CD4-positive, CD25-positive, alpha-beta regulatory T cell (primary cell): ENCODE measurements around the gene BDKRB2. TPM values are rescaled to one million over a fixed set of nuclear protein-coding genes. Genes with fewer than 3 reads are reported as not detected.

Source experiments
- ATAC-seq, 2 donors: fragments of 150-1000 bp; cut with Tn5 transposase; one replicate each; pipeline ENCODE4 v1.10.0; 2021; ENCODE audit warnings: low read depth in 2 of 2, moderate number of reproducible peaks in 2 of 2, moderate library complexity in 1 of 2
- DNase-seq, 3 donors: peaks; one replicate each; pipeline versions ENCODE4 v3.0.0 to v3.0.0-alpha.2; 2012 to 2022; ENCODE audit warnings: mixed read lengths in 1 of 3
- H3K27ac ChIP-seq: one replicate; pipeline ENCODE4 v1.7.0; 2013; ENCODE audit warnings: mild to moderate bottlenecking, low read length; ENCODE audit not compliant: insufficient read depth, poor library complexity, severe bottlenecking
- H3K27me3 ChIP-seq: one replicate; pipeline ENCODE4 v1.7.0; 2013; ENCODE audit warnings: low read length; ENCODE audit not compliant: control insufficient read depth, insufficient read depth
- H3K36me3 ChIP-seq: one replicate; pipeline ENCODE4 v1.7.0; 2013; ENCODE audit warnings: mild to moderate bottlenecking, low read length, moderate library complexity; ENCODE audit not compliant: control insufficient read depth, insufficient read depth
- H3K4me1 ChIP-seq: 2 replicates; pipeline ENCODE4 v1.7.0; 2013; ENCODE audit warnings: mild to moderate bottlenecking, low read length; ENCODE audit not compliant: insufficient read depth, control insufficient read depth, poor library complexity, severe bottlenecking
- H3K4me3 ChIP-seq: one replicate; pipeline ENCODE4 v1.7.0; 2013; ENCODE audit warnings: low read depth, mild to moderate bottlenecking, low read length, moderate library complexity
- H3K9me3 ChIP-seq, 2 experiments: 1 replicate in 1 of 2; 2 replicates in 1 of 2; pipeline ENCODE4 v1.7.0; 2013; ENCODE audit warnings: low read length in 2 of 2, mild to moderate bottlenecking in 1 of 2, moderate library complexity in 1 of 2; ENCODE audit not compliant: control insufficient read depth in 2 of 2
- H3K27ac Mint-ChIP-seq, 3 donors: one replicate each; pipeline ENCODE4 v1.8.0; 2020 to 2022; ENCODE audit warnings: mild to moderate bottlenecking in 3 of 3, mixed read lengths in 3 of 3, moderate library complexity in 2 of 3
- H3K27me3 Mint-ChIP-seq: one replicate; pipeline ENCODE4 v1.8.0; 2022; ENCODE audit warnings: mild to moderate bottlenecking, mixed read lengths
- H3K36me3 Mint-ChIP-seq: one replicate; pipeline ENCODE4 v1.8.0; 2020; ENCODE audit warnings: mixed read lengths
- H3K4me1 Mint-ChIP-seq, 4 donors: one replicate each; pipeline ENCODE4 v1.8.0; 2020 to 2022; ENCODE audit warnings: mixed read lengths in 4 of 4, mild to moderate bottlenecking in 1 of 4
- H3K4me3 Mint-ChIP-seq, 4 donors: one replicate each; pipeline ENCODE4 v1.8.0; 2020 to 2022; ENCODE audit warnings: mild to moderate bottlenecking in 4 of 4, mixed read lengths in 4 of 4, moderate library complexity in 3 of 4
- H3K9me3 Mint-ChIP-seq, 7 donors: one replicate each; pipeline ENCODE4 v1.8.0; 2020 to 2022; ENCODE audit warnings: mixed read lengths in 7 of 7, mild to moderate bottlenecking in 3 of 7, moderate library complexity in 2 of 7
- polyA plus RNA-seq, 4 donors: library from polyadenylated mRNA; unstranded; fragments of 300-500 nt; fragmentation: Illumina TruSeq; gene quantifications; one replicate each; pipeline ENCODE4 v1.2.3, GENCODE V29; 2021
- total RNA-seq: library from RNA; stranded (reverse); gene quantifications from one replicate; pipeline ENCODE4 v1.2.3, GENCODE V29; 2022

The BDKRB2 gene
- total and polyA plus RNA-seq, 5 donors from 2014 or later: not detected

- no peaks in the 10 kb centered on the region for H3K4me1 ChIP-seq
- Mint-ChIP-seq H3K4me3 (no peak overlapping the region), H3K4me1 (no peaks in the 10 kb centered on the region), H3K36me3 (no peaks in the 10 kb centered on the region), H3K27ac (no peak overlapping the region), H3K9me3 (peaks cover 0 to 2% (median 0%) of the 10 kb centered on the region in 7 donors), H3K27me3 (peaks cover 16% of the 10 kb centered on the region)
- ATAC-seq (no peak), DNase-seq (no peak)
- no peaks in the 10 kb centered on the region for H3K9me3 ChIP-seq
- no peaks in the 10 kb centered on the region for H3K36me3 ChIP-seq
- no peaks in the 10 kb centered on the region for H3K27me3 ChIP-seq
- H3K27ac ChIP-seq: no peak overlapping the region
- H3K4me3 ChIP-seq: no peak overlapping the region
These were observed 41.9 kb downstream of the BDKRB2 start for GRCh38 chr14:96246539-96246847.

- H3K36me3 Mint-ChIP-seq: no peaks in the 10 kb centered on the region
- no peak for DNase-seq
These were observed 42.4 kb downstream of the BDKRB2 start for GRCh38 chr14:96247031-96247430.

GRCh38 chr14:96249029-96249428, 44.4 kb downstream of the BDKRB2 start:
- Mint-ChIP-seq H3K36me3 (no peaks in the 10 kb centered on the region), H3K27me3 (peaks cover 22% of the 10 kb centered on the region), H3K4me1 (no peaks in the 10 kb centered on the region), H3K9me3 (peaks cover 0 to 2% (median 0%) of the 10 kb centered on the region in 7 donors), H3K4me3 (no peak overlapping the region), H3K27ac (no peak overlapping the region)
- Histone ChIP-seq H3K4me1 (no peaks in the 10 kb centered on the region), H3K36me3 (no peaks in the 10 kb centered on the region), H3K9me3 (no peaks in the 10 kb centered on the region), H3K4me3 (no peak overlapping the region), H3K27me3 (peaks cover 2% of the 10 kb centered on the region), H3K27ac (no peak overlapping the region)
- DNase-seq (no peak), ATAC-seq (no peak)

More at GRCh38 chr14:96247031-96247430, 42.4 kb downstream of the BDKRB2 start:
- H3K9me3 ChIP-seq: no peaks in the 10 kb centered on the region
- H3K4me3 ChIP-seq: no peak overlapping the region
- Mint-ChIP-seq H3K27me3 (peaks cover 21% of the 10 kb centered on the region), H3K9me3 (peaks cover 0 to 2% (median 0%) of the 10 kb centered on the region in 7 donors), H3K27ac (no peak overlapping the region), H3K4me3 (no peak overlapping the region), H3K4me1 (no peaks in the 10 kb centered on the region)
- peaks cover 2% of the 10 kb centered on the region for H3K27me3 ChIP-seq
- no peak overlapping the region for H3K27ac ChIP-seq
- H3K36me3 ChIP-seq: no peaks in the 10 kb centered on the region
- no peaks in the 10 kb centered on the region for H3K4me1 ChIP-seq
- ATAC-seq: no peak

- no peaks in the 10 kb centered on the region for H3K9me3 Mint-ChIP-seq
- peaks cover 33% of the 10 kb centered on the region for H3K27me3 Mint-ChIP-seq
- no peaks in the 10 kb centered on the region for H3K4me1 Mint-ChIP-seq
- H3K4me1 ChIP-seq: no peaks in the 10 kb centered on the region
- H3K4me3 Mint-ChIP-seq: no peak overlapping the region
- no peaks in the 10 kb centered on the region for H3K9me3 ChIP-seq
- H3K36me3 Mint-ChIP-seq: no peaks in the 10 kb centered on the region
- H3K27ac Mint-ChIP-seq: no peak overlapping the region
- no peak overlapping the region for H3K27ac ChIP-seq
- DNase-seq: no peak
- H3K27me3 ChIP-seq: peaks cover 3% of the 10 kb centered on the region
- H3K4me3 ChIP-seq: no peak overlapping the region
- no peak for ATAC-seq
- H3K36me3 ChIP-seq: no peaks in the 10 kb centered on the region
These were observed 45.8 kb downstream of the BDKRB2 start for GRCh38 chr14:96250485-96250884.

- no peak overlapping the region for H3K4me3 Mint-ChIP-seq
- no peaks in the 10 kb centered on the region for H3K36me3 Mint-ChIP-seq
- H3K4me3 ChIP-seq: no peak overlapping the region
- ATAC-seq: no peak
- H3K27me3 ChIP-seq: peaks cover 5% of the 10 kb centered on the region
- no peaks in the 10 kb centered on the region for H3K9me3 Mint-ChIP-seq
- no peaks in the 10 kb centered on the region for H3K36me3 ChIP-seq
- H3K4me1 Mint-ChIP-seq: no peaks in the 10 kb centered on the region
- H3K9me3 ChIP-seq: no peaks in the 10 kb centered on the region
- no peaks in the 10 kb centered on the region for H3K4me1 ChIP-seq
- H3K27me3 Mint-ChIP-seq: peaks cover 35% of the 10 kb centered on the region
- DNase-seq: no peak
- H3K27ac Mint-ChIP-seq: no peak overlapping the region
- no peak overlapping the region for H3K27ac ChIP-seq
These were observed 47.1 kb downstream of the BDKRB2 start for GRCh38 chr14:96251656-96252155.

GRCh38 chr14:96252323-96252998, 47.8 kb downstream of the BDKRB2 start:
- Histone ChIP-seq H3K4me3 (no peak overlapping the region), H3K27ac (no peak overlapping the region), H3K36me3 (no peaks in the 10 kb centered on the region), H3K4me1 (no peaks in the 10 kb centered on the region), H3K27me3 (peaks cover 5% of the 10 kb centered on the region), H3K9me3 (no peaks in the 10 kb centered on the region)
- Mint-ChIP-seq H3K27ac (no peak overlapping the region), H3K27me3 (peaks cover 43% of the 10 kb centered on the region), H3K4me3 (no peak overlapping the region), H3K9me3 (no peaks in the 10 kb centered on the region), H3K36me3 (no peaks in the 10 kb centered on the region), H3K4me1 (no peaks in the 10 kb centered on the region)
- no peak for ATAC-seq
- DNase-seq: no peak

GRCh38 chr14:96252999-96253539, 48.4 kb downstream of the BDKRB2 start:
- H3K4me3 ChIP-seq: no peak overlapping the region
- Mint-ChIP-seq H3K27ac (no peak overlapping the region), H3K4me1 (no peaks in the 10 kb centered on the region), H3K27me3 (peaks cover 47% of the 10 kb centered on the region), H3K4me3 (no peak overlapping the region), H3K9me3 (no peaks in the 10 kb centered on the region), H3K36me3 (no peaks in the 10 kb centered on the region)
- DNase-seq (no peak), ATAC-seq (no peak)
- H3K9me3 ChIP-seq: no peaks in the 10 kb centered on the region
- no peaks in the 10 kb centered on the region for H3K36me3 ChIP-seq
- H3K27me3 ChIP-seq: peaks cover 5% of the 10 kb centered on the region
- no peaks in the 10 kb centered on the region for H3K4me1 ChIP-seq
- no peak overlapping the region for H3K27ac ChIP-seq

- no peaks in the 10 kb centered on the region for H3K9me3 Mint-ChIP-seq
- no peak overlapping the region for H3K27ac ChIP-seq
- peaks cover 9% of the 10 kb centered on the region for H3K27me3 ChIP-seq
- no peak overlapping the region for H3K4me3 ChIP-seq
- H3K36me3 Mint-ChIP-seq: no peaks in the 10 kb centered on the region
- no peaks in the 10 kb centered on the region for H3K4me1 Mint-ChIP-seq
- H3K36me3 ChIP-seq: no peaks in the 10 kb centered on the region
- H3K4me1 ChIP-seq: no peaks in the 10 kb centered on the region
- H3K9me3 ChIP-seq: no peaks in the 10 kb centered on the region
- H3K27ac Mint-ChIP-seq: no peak overlapping the region
- DNase-seq (no peak), ATAC-seq (no peak)
- H3K4me3 Mint-ChIP-seq: no peak overlapping the region
- H3K27me3 Mint-ChIP-seq: peaks cover 47% of the 10 kb centered on the region
These were observed 50.0 kb downstream of the BDKRB2 start for GRCh38 chr14:96254687-96255086.
